ENCODE results near the gene RNASEH2A. TPM values are rescaled to one million over a fixed set of nuclear protein-coding genes. Genes with fewer than 3 reads are reported as not detected.

Gene RNASEH2A
- total RNA-seq, 3 donors from 2014 or later (not counting 1 experiment from before 2014, with no cell fraction given) = 6.6 to 8.7 (median 7.4) TPM

GRCh38 chr19:12801466-12802266, 4.7 kb upstream of the RNASEH2A start, which contains the start of the genes PRDX2 and THSD8:
Gene PRDX2 (minus strand): TSS chr19:12801800. CDS start chr19:12801261, 539 bp downstream.
Gene THSD8 (plus strand): TSS chr19:12802069. CDS start chr19:12802072, 3 bp downstream.
- Mint-ChIP-seq H3K36me3 (no peaks in the 10 kb centered on the region), H3K27ac (no peak within 1 kb of the TSS), H3K27me3 (ENCODE audit: low read depth in 2 of 2) (peaks cover 0 to 12% of the 10 kb centered on the region in 2 donors), H3K4me3 (peak within 1 kb of the TSS; percentile 88), H3K4me1 (peaks cover 22 to 30% of the 10 kb centered on the region in 2 donors), H3K9me3 (no peaks in the 10 kb centered on the region)
- peak within 1 kb of the TSS; percentile 90 for H3K4me3 ChIP-seq (ENCODE audit: low read length)
- intact Hi-C loops (cut with micrococcal nuclease) = no loop called here
- H3K27me3 ChIP-seq (ENCODE audit: control insufficient read depth, insufficient read depth, low read length) = peaks cover 6% of the 10 kb centered on the region
- peaks cover 33% of the 10 kb centered on the region for H3K4me1 ChIP-seq (ENCODE audit: control insufficient read depth, insufficient read depth, low read length)
- WGBS (ENCODE audit: insufficient coverage) = under 1% methylated on average over 78 of the region's 78 CpGs
- peak; percentile 58 to 77 (median 68) for ATAC-seq
- peak within 1 kb of the TSS; percentile 49 for H3K27ac ChIP-seq (ENCODE audit: low read length)
- H3K36me3 ChIP-seq (ENCODE audit: control insufficient read depth, insufficient read depth, low read length) = no peaks in the 10 kb centered on the region
- DNase-seq = peak in 1 of 2 donors; percentile 81
- no peak for TF ChIP-seq CTCF (IDR thresholded peaks at IDR 0.05)
- H3K9me3 ChIP-seq (ENCODE audit: control insufficient read depth, insufficient read depth, low read length) = no peaks in the 10 kb centered on the region

GRCh38 chr19:12802267-12803106, 3.9 kb upstream of the RNASEH2A start:
- DNase-seq (no peak), ATAC-seq (no peak)
- H3K36me3 ChIP-seq (ENCODE audit: control insufficient read depth, insufficient read depth, low read length) = no peaks in the 10 kb centered on the region
- H3K9me3 Mint-ChIP-seq = no peaks in the 10 kb centered on the region
- H3K27me3 Mint-ChIP-seq (ENCODE audit: low read depth in 2 of 2) = peaks cover 0 to 12% of the 10 kb centered on the region in 2 donors
- H3K27ac Mint-ChIP-seq = no peak overlapping the region
- peak overlapping the region; percentile 88 for H3K4me3 Mint-ChIP-seq
- intact Hi-C loops (cut with micrococcal nuclease) = no loop called here
- H3K36me3 Mint-ChIP-seq = no peaks in the 10 kb centered on the region
- no peaks in the 10 kb centered on the region for H3K9me3 ChIP-seq (ENCODE audit: control insufficient read depth, insufficient read depth, low read length)
- H3K4me1 ChIP-seq (ENCODE audit: control insufficient read depth, insufficient read depth, low read length) = peaks cover 41% of the 10 kb centered on the region
- H3K27ac ChIP-seq (ENCODE audit: low read length) = no peak overlapping the region
- WGBS (ENCODE audit: insufficient coverage) = 56% methylated on average over 22 of the region's 22 CpGs
- peak overlapping the region; percentile 90 for H3K4me3 ChIP-seq (ENCODE audit: low read length)
- TF ChIP-seq CTCF (IDR thresholded peaks at IDR 0.05) = no peak
- H3K27me3 ChIP-seq (ENCODE audit: control insufficient read depth, insufficient read depth, low read length) = peaks cover 6% of the 10 kb centered on the region
- peaks cover 26 to 35% of the 10 kb centered on the region in 2 donors for H3K4me1 Mint-ChIP-seq

DNA sequence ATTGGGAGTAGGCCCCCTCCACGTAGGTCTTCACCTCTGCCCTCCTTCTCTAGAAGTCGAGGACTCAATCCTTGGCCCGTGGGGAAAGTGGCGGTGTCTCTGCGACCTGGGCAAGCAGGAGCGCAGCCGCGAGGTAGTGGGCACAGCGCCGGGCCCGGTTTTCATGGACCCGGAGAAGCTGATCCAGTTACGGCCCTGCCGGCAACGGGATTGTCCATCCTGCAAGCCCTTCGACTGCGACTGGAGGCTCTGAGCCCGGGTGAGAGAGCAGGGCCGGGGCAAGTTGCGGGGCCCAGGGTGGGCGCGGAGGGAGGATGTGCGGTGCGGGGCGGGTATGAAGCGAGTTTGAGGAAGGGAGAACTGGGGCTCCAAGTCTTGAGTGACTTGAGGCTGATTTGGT, 2.3 kb upstream of the RNASEH2A start:
- intact Hi-C loops (cut with micrococcal nuclease) = no loop called here

More for the DNA sequence above, 2.3 kb upstream of the RNASEH2A start:
- Histone ChIP-seq H3K27ac (ENCODE audit: low read length) (no peak overlapping the region), H3K9me3 (ENCODE audit: control insufficient read depth, insufficient read depth, low read length) (no peaks in the 10 kb centered on the region), H3K27me3 (ENCODE audit: control insufficient read depth, insufficient read depth, low read length) (peaks cover 6% of the 10 kb centered on the region), H3K4me3 (ENCODE audit: low read length) (no peak overlapping the region), H3K36me3 (ENCODE audit: control insufficient read depth, insufficient read depth, low read length) (peaks cover 5% of the 10 kb centered on the region), H3K4me1 (ENCODE audit: control insufficient read depth, insufficient read depth, low read length) (peaks cover 41% of the 10 kb centered on the region)
- ATAC-seq = no peak
- Mint-ChIP-seq H3K27me3 (ENCODE audit: low read depth in 2 of 2) (peaks cover 0 to 12% of the 10 kb centered on the region in 2 donors), H3K36me3 (no peaks in the 10 kb centered on the region), H3K4me1 (peaks cover 26 to 35% of the 10 kb centered on the region in 2 donors), H3K4me3 (no peak overlapping the region), H3K9me3 (no peaks in the 10 kb centered on the region), H3K27ac (no peak overlapping the region)
- WGBS (ENCODE audit: insufficient coverage) = 94% methylated on average over 26 of the region's 26 CpGs
- no peak for DNase-seq
- no peak for TF ChIP-seq CTCF (IDR thresholded peaks at IDR 0.05)

Measured in natural killer cell (primary cell).